Left ventricle myocardium superior (tissue), 1 donor: ENCODE measurements around the gene EFHC2. TPM values are rescaled to one million over a fixed set of nuclear protein-coding genes. Genes with fewer than 3 reads are reported as not detected.

Experiments used
- total RNA-seq: library from RNA; stranded (reverse); fragmentation: NEBNext Ultra II Directional; extraction: Animal tissue kit (Norgen Biotek cat#: 25700); gene quantifications from one replicate; pipeline ENCODE4 v1.2.1, GENCODE V29; 2021
- donor health status: DM: no; HTN: yes; CAD: no; lungs with severe emphysema.

The EFHC2 gene
- total RNA-seq, 1 donor from 2014 or later: 14.6 TPM

Other genes starting within 250 kb of the EFHC2 start
- 25.7 TPM for gene FUNDC1, start 199.2 kb upstream of the EFHC2 start, total RNA-seq